H9 (cell line): Measurements from ENCODE around the gene AMPD2. TPM values are rescaled to one million over a fixed set of nuclear protein-coding genes. Genes with fewer than 3 reads are reported as not detected.

Source experiments
- DNase-seq: peaks from one replicate; pipeline ENCODE4 v3.0.0-alpha.2; 2017
- H2AFZ ChIP-seq: one replicate; pipeline ENCODE4 v1.6.1; 2013; ENCODE audit warnings: mild to moderate bottlenecking, low read length, control low read depth, moderate library complexity
- H2AK5ac ChIP-seq: 2 replicates; pipeline ENCODE4 v1.6.1; 2013; ENCODE audit warnings: low read length, control low read depth, mixed read lengths; ENCODE audit not compliant: insufficient read length
- H2BK120ac ChIP-seq: one replicate; pipeline ENCODE4 v1.6.1; 2013; ENCODE audit warnings: low read depth, mild to moderate bottlenecking, low read length, control low read depth, inconsistent platforms; ENCODE audit not compliant: poor library complexity, severe bottlenecking
- H2BK12ac ChIP-seq: 2 replicates; pipeline ENCODE4 v1.6.1; 2013; ENCODE audit warnings: low read length, control low read depth, mixed read lengths, low read depth; ENCODE audit not compliant: insufficient read length
- H2BK15ac ChIP-seq: 2 replicates; pipeline ENCODE4 v1.6.1; 2013; ENCODE audit warnings: low read depth, low read length, control low read depth
- H2BK20ac ChIP-seq: one replicate; pipeline ENCODE4 v1.6.1; 2013; ENCODE audit warnings: low read depth, mild to moderate bottlenecking, low read length, control low read depth, inconsistent platforms; ENCODE audit not compliant: poor library complexity, severe bottlenecking
- H2BK5ac ChIP-seq: 2 replicates; pipeline ENCODE4 v1.6.1; 2013; ENCODE audit warnings: low read length, control low read depth, mixed read lengths; ENCODE audit not compliant: insufficient read length
- H3K14ac ChIP-seq: 2 replicates; pipeline ENCODE4 v1.6.1; 2013; ENCODE audit warnings: low read length, control low read depth; ENCODE audit not compliant: insufficient read depth
- H3K18ac ChIP-seq: 2 replicates; pipeline ENCODE4 v1.6.1; 2013; ENCODE audit warnings: low read depth, mild to moderate bottlenecking, mixed read lengths, low read length, control low read depth; ENCODE audit not compliant: insufficient read length
- H3K23ac ChIP-seq: 2 replicates; pipeline ENCODE4 v1.6.1; 2013; ENCODE audit warnings: low read length, control low read depth, mixed read lengths, low read depth; ENCODE audit not compliant: insufficient read length
- H3K23me2 ChIP-seq: 2 replicates; pipeline ENCODE4 v1.6.1; 2013; ENCODE audit warnings: low read depth, mild to moderate bottlenecking, mixed read lengths, low read length, control low read depth; ENCODE audit not compliant: insufficient read length, poor library complexity, severe bottlenecking
- H3K27ac ChIP-seq: 2 replicates; pipeline ENCODE4 v1.5.1; 2013; ENCODE audit warnings: low read length, control low read depth, mixed read lengths, low read depth; ENCODE audit not compliant: insufficient read length
- H3K27me3 ChIP-seq: 2 replicates; pipeline ENCODE4 v1.6.1; 2013; ENCODE audit warnings: low read length, control low read depth, inconsistent platforms; ENCODE audit not compliant: insufficient read depth
- H3K4ac ChIP-seq: 2 replicates; pipeline ENCODE4 v1.6.1; 2013; ENCODE audit warnings: low read depth, mild to moderate bottlenecking, control low read depth, inconsistent platforms, low read length, moderate library complexity
- H3K4me1 ChIP-seq: 2 replicates; pipeline ENCODE4 v1.6.1; 2013; ENCODE audit warnings: low read length, control low read depth, inconsistent platforms; ENCODE audit not compliant: insufficient read depth
- H3K4me2 ChIP-seq: 2 replicates; pipeline ENCODE4 v1.6.1; 2013; ENCODE audit warnings: low read length, control low read depth, mixed read lengths; ENCODE audit not compliant: insufficient read length, insufficient read depth
- H3K56ac ChIP-seq: 2 replicates; pipeline ENCODE4 v1.6.1; 2013; ENCODE audit warnings: low read depth, mild to moderate bottlenecking, mixed read lengths, low read length, control low read depth; ENCODE audit not compliant: insufficient read length
- H3K79me1 ChIP-seq: 2 replicates; pipeline ENCODE4 v1.6.1; 2013; ENCODE audit warnings: low read depth, mild to moderate bottlenecking, moderate library complexity, low read length, control low read depth, inconsistent platforms; ENCODE audit not compliant: insufficient read depth, poor library complexity, severe bottlenecking
- H3K79me2 ChIP-seq: 2 replicates; pipeline ENCODE4 v1.6.1; 2013; ENCODE audit warnings: low read length, control low read depth, inconsistent platforms; ENCODE audit not compliant: insufficient read depth
- H3K9ac ChIP-seq: 2 replicates; pipeline ENCODE4 v1.6.1; 2013; ENCODE audit warnings: low read length, control low read depth, mixed read lengths; ENCODE audit not compliant: insufficient read length; ENCODE audit errors: extremely low read depth
- H3K9me3 ChIP-seq: one replicate; pipeline ENCODE4 v1.6.1; 2013; ENCODE audit warnings: low read depth, low read length, inconsistent platforms; ENCODE audit not compliant: control insufficient read depth
- H3T11ph ChIP-seq: one replicate; pipeline ENCODE4 v1.6.1; 2013; ENCODE audit warnings: mild to moderate bottlenecking, low read length, control low read depth, inconsistent platforms
- H4K20me1 ChIP-seq: one replicate; pipeline ENCODE4 v1.6.1; 2013; ENCODE audit not compliant: control insufficient read depth, insufficient read length, insufficient read depth
- H4K5ac ChIP-seq: 2 replicates; pipeline ENCODE4 v1.6.1; 2013; ENCODE audit warnings: low read depth, mild to moderate bottlenecking, mixed read lengths, low read length, control low read depth; ENCODE audit not compliant: insufficient read length
- H4K8ac ChIP-seq: replicated peaks from 2 replicates; pipeline ENCODE4 v1.6.1; 2013; ENCODE audit warnings: low read length, control low read depth, mixed read lengths, low read depth; ENCODE audit not compliant: insufficient read length
- H4K91ac ChIP-seq: 2 replicates; pipeline ENCODE4 v1.6.1; 2013; ENCODE audit warnings: low read depth, mild to moderate bottlenecking, moderate library complexity, mixed read lengths, low read length, control low read depth; ENCODE audit not compliant: insufficient read length
- H3K27ac Mint-ChIP-seq, 3 experiments: 2 replicates in 2 of 3; 3 replicates in 1 of 3; pipeline ENCODE4 v1.8.0; 2020 to 2021; ENCODE audit warnings: mixed read lengths in 3 of 3, mild to moderate bottlenecking in 1 of 3, moderate library complexity in 1 of 3
- H3K27me3 Mint-ChIP-seq: 2 replicates; pipeline ENCODE4 v1.8.0; 2021; ENCODE audit warnings: low read depth, mild to moderate bottlenecking, moderate library complexity, mixed read lengths
- H3K36me3 Mint-ChIP-seq, 3 experiments: 2 replicates in 2 of 3; 3 replicates in 1 of 3; pipeline ENCODE4 v1.8.0; 2020 to 2021; ENCODE audit warnings: low read depth in 3 of 3, mixed read lengths in 3 of 3; ENCODE audit not compliant: insufficient read depth in 1 of 3
- H3K4me1 Mint-ChIP-seq, 2 experiments: 2 replicates each; pipeline ENCODE4 v1.8.0; 2020; ENCODE audit warnings: mixed read lengths in 2 of 2
- H3K4me3 Mint-ChIP-seq, 2 experiments: 2 replicates in 1 of 2; 3 replicates in 1 of 2; pipeline ENCODE4 v1.8.0; 2020 to 2021; ENCODE audit warnings: mild to moderate bottlenecking in 2 of 2, mixed read lengths in 2 of 2, moderate library complexity in 1 of 2
- H3K9me3 Mint-ChIP-seq, 2 experiments: 2 replicates in 1 of 2; 3 replicates in 1 of 2; pipeline ENCODE4 v1.8.0; 2020; ENCODE audit warnings: mild to moderate bottlenecking in 2 of 2, mixed read lengths in 2 of 2, moderate library complexity in 1 of 2
- CTCF ChIP-seq: fragments of 200-600 bp; sonication (generic); conservative IDR thresholded peaks from 3 replicates; pipeline ENCODE4 v1.8.0; 2021; ENCODE audit warnings: antibody characterized with exemption, mild to moderate bottlenecking
- WGBS: extraction: QIAGEN DNeasy Blood & Tissue Kit; methylation state at CpG from one replicate; pipeline ENCODE4 v1.1.7; 2013; ENCODE audit warnings: missing lambda C conversion rate, low lambda C conversion rate, mixed read lengths; ENCODE audit not compliant: insufficient read length; ENCODE audit errors: extremely low coverage; 5-methylcytosine and 5-hydroxymethylcytosine counted together
- total RNA-seq: library from RNA; stranded (reverse); gene quantifications from 2 replicates; pipeline ENCODE4 v1.2.1, GENCODE V29; 2021

Gene AMPD2
- total RNA-seq, 1 experiment from 2014 or later, result 65.1 TPM

GRCh38 chr1:109616391-109616790 lies 3.2 kb upstream of the AMPD2 start:
- Histone ChIP-seq H3K23me2 (peaks cover 12% of the 10 kb centered on the region), H2BK5ac (no peak overlapping the region), H2BK15ac (no peak overlapping the region), H2BK120ac (no peak overlapping the region), H3K27ac (no peak overlapping the region), H4K8ac (no peak overlapping the region), H4K91ac (no peak overlapping the region), H3K23ac (no peak overlapping the region), H2AFZ (no peak overlapping the region), H4K20me1 (peaks cover 1% of the 10 kb centered on the region), H2BK12ac (no peak overlapping the region), H3K18ac (no peak overlapping the region), H3K79me2 (peaks cover under 1% of the 10 kb centered on the region; the same call in 1 of the 2 replicates), H4K5ac (no peak overlapping the region), H3K14ac (no peak overlapping the region), H3T11ph (no peak overlapping the region), H3K56ac (no peak overlapping the region), H3K9ac (no peak overlapping the region), H3K9me3 (no peaks in the 10 kb centered on the region), H3K79me1 (no peaks in the 10 kb centered on the region), H3K27me3 (no peaks in the 10 kb centered on the region), H3K4me1 (no peaks in the 10 kb centered on the region; the same call in 1 of the 2 replicates), H3K4ac (no peak overlapping the region), H3K4me2 (no peak overlapping the region), H2BK20ac (no peak overlapping the region), H2AK5ac (no peak overlapping the region)
- H3K36me3 Mint-ChIP-seq, result no peaks in the 10 kb centered on the region
- WGBS, result no CpG with 5 or more reads among the region's 3 CpGs
- H3K27ac Mint-ChIP-seq, result peak overlapping the region; percentile 4 to 93 (median 68); a peak in 3 of 7 replicates
- H3K9me3 Mint-ChIP-seq, result no peaks in the 10 kb centered on the region
- H3K4me3 Mint-ChIP-seq, result no peak overlapping the region; a peak in 1 of 5 replicates
- no peak for TF ChIP-seq CTCF
- DNase-seq, result no peak
- peaks cover 39 to 41% of the 10 kb centered on the region in 2 experiments for H3K4me1 Mint-ChIP-seq
- H3K27me3 Mint-ChIP-seq, result no peaks in the 10 kb centered on the region
